ENCODE measurements around the gene MRPL20. TPM values are rescaled to one million over a fixed set of nuclear protein-coding genes. Genes with fewer than 3 reads are reported as not detected.

Gene MRPL20
- polyA plus RNA-seq, 1 donor (not counting 4 experiments of a cell fraction or from before 2014, with no cell fraction given) = 133 TPM

DNA sequence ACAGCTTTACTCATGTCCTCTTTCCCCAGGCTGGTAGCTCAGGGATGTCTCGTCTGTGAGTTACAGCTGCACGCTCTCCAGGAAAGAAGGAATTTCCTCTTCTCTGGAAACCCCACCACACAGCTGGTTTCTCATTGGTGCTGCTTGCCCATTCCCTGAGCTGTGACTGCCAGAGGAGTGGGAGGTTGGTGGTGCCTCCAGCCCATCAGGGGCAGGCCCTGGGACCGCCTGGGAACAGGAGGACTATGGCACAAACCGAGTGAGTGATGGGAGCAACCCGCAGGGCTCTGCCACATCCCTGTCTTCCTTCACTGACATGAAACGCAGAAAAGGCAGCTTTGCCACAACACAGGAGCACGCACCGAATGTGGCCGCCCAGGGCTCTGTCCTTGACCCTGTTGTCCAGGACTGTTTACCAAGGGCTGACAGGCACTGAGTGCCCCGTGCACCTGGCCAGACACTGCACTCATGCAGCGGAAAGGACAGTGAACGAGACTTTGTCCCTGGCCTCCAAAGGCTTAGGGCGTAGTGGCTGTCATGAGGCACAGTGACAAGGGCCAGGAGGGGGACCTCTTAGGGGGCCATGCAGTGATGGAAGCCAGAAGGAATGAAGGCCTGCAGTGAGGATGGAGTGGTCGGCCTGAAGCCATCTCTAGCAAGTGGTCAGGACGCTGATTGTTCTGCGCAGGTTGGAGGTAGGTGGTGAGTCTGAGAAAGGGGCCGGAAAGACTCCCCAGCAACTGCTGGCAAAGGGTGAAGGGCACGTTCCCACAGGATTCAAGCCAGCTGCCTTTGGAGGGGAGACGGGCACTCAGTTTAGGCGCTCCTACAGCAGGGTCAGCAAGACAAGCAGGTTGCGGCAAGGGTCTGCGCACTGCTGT lies 6.3 kb downstream of the MRPL20 start:
- Histone ChIP-seq H2AFZ (ENCODE audit: control insufficient read depth, low read length) (no peak overlapping the region), H3K9me1 (ENCODE audit: control insufficient read depth, extremely low read depth, insufficient read depth, low read length) (no peaks in the 10 kb centered on the region), H3K9ac (ENCODE audit: control insufficient read depth, extremely low read depth, insufficient read depth, low read length) (peak overlapping the region; percentile 90), H3K27me3 (ENCODE audit: control insufficient read depth, extremely low read depth, insufficient read depth, low read length) (no peaks in the 10 kb centered on the region), H3K27ac (ENCODE audit: control insufficient read depth, insufficient read depth, low read length) (no peak overlapping the region), H3K4me3 (ENCODE audit: control insufficient read depth in 2 of 3, extremely low read depth in 1 of 3, insufficient read depth in 2 of 3, low read depth in 1 of 3, low read length in 3 of 3) (peak overlapping the region; percentile 88 to 94 (median 92)), H4K20me1 (ENCODE audit: control insufficient read depth, extremely low read depth, insufficient read depth, low read length) (peaks cover 7% of the 10 kb centered on the region), H3K9me3 (ENCODE audit: control insufficient read depth, low read depth, low read length) (no peaks in the 10 kb centered on the region), H3K79me2 (ENCODE audit: control insufficient read depth, insufficient read depth, low read length) (peaks cover 66% of the 10 kb centered on the region), H3K4me2 (ENCODE audit: control insufficient read depth, extremely low read depth, insufficient read depth, low read depth, low read length) (peak overlapping the region; percentile 88), H3K4me1 (ENCODE audit: control insufficient read depth, extremely low read depth, insufficient read depth, low read length) (peaks cover 39% of the 10 kb centered on the region), H3K36me3 (ENCODE audit: control insufficient read depth in 2 of 2, extremely low read depth in 1 of 2, insufficient read depth in 2 of 2, low read length in 2 of 2) (peaks cover 35 to 43% of the 10 kb centered on the region in 2 experiments)
- dilution Hi-C loops (cut with MboI; ENCODE audit: extremely low pct_ligation_motif_present, low sequenced_read_pairs) = no loop called here
- FAIRE-seq (no peak), DNase-seq (ENCODE audit: low read depth, low spot score) (no peak)
- TF ChIP-seq, protein P1, sequence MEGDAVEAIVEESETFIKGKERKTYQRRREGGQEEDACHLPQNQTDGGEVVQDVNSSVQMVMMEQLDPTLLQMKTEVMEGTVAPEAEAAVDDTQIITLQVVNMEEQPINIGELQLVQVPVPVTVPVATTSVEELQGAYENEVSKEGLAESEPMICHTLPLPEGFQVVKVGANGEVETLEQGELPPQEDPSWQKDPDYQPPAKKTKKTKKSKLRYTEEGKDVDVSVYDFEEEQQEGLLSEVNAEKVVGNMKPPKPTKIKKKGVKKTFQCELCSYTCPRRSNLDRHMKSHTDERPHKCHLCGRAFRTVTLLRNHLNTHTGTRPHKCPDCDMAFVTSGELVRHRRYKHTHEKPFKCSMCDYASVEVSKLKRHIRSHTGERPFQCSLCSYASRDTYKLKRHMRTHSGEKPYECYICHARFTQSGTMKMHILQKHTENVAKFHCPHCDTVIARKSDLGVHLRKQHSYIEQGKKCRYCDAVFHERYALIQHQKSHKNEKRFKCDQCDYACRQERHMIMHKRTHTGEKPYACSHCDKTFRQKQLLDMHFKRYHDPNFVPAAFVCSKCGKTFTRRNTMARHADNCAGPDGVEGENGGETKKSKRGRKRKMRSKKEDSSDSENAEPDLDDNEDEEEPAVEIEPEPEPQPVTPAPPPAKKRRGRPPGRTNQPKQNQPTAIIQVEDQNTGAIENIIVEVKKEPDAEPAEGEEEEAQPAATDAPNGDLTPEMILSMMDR (optimal IDR thresholded peaks at IDR 0.05 in 1 of 3, IDR thresholded peaks at IDR 0.05 in 1 of 3, conservative IDR thresholded peaks at IDR 0.05 in 1 of 3; ENCODE audit: extremely low read depth in 1 of 3, insufficient read depth in 2 of 3, low read length in 3 of 3) = no peak
- TF ChIP-seq EZH2 (IDR thresholded peaks at IDR 0.05; ENCODE audit: low read length) = no peak

DNA sequence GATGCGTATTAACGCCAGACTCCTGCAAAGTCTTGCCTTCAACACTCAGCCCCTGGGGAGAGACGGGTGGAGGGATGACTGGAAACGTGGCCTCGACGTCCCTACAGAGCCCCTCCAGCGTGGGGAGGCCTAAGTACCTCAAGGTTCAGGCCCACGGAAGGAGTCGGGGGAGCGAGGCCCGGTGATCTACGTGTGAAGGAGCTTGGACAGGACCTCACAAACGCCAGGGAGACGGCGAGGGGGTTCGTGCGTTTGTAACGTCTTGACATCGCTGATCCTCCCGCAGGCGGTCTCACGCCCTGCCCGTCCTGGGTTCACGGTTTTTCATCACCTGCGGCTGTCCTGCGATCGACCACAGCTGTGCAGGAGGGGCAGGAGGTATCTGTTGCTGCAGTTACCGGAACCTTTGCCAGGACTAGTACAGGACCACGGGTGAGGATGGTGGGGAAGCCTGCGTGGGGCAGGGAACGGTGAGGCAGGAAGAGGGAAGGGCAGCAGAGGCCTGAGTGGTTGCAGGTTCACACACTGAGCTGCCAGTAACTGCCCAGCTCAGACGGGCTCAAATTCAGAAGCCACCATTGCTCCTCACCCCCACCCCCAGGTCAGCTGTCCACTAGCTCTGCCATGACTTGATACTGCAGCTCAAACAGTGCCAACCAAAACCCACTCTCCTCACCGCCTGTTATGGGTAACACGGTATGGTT lies 7.1 kb downstream of the MRPL20 start:
- Histone ChIP-seq H4K20me1 (ENCODE audit: control insufficient read depth, extremely low read depth, insufficient read depth, low read length) (peaks cover 7% of the 10 kb centered on the region), H3K27me3 (ENCODE audit: control insufficient read depth, extremely low read depth, insufficient read depth, low read length) (no peaks in the 10 kb centered on the region), H3K9me3 (ENCODE audit: control insufficient read depth, low read depth, low read length) (no peaks in the 10 kb centered on the region), H3K9me1 (ENCODE audit: control insufficient read depth, extremely low read depth, insufficient read depth, low read length) (no peaks in the 10 kb centered on the region), H3K79me2 (ENCODE audit: control insufficient read depth, insufficient read depth, low read length) (peaks cover 66% of the 10 kb centered on the region), H3K4me1 (ENCODE audit: control insufficient read depth, extremely low read depth, insufficient read depth, low read length) (peaks cover 37% of the 10 kb centered on the region), H3K4me3 (ENCODE audit: control insufficient read depth in 2 of 3, extremely low read depth in 1 of 3, insufficient read depth in 2 of 3, low read depth in 1 of 3, low read length in 3 of 3) (peak overlapping the region; percentile 88 to 94 (median 92)), H3K9ac (ENCODE audit: control insufficient read depth, extremely low read depth, insufficient read depth, low read length) (peak overlapping the region; percentile 90), H2AFZ (ENCODE audit: control insufficient read depth, low read length) (no peak overlapping the region), H3K4me2 (ENCODE audit: control insufficient read depth, extremely low read depth, insufficient read depth, low read depth, low read length) (peak overlapping the region; percentile 88), H3K36me3 (ENCODE audit: control insufficient read depth in 2 of 2, extremely low read depth in 1 of 2, insufficient read depth in 2 of 2, low read length in 2 of 2) (peaks cover 30 to 41% of the 10 kb centered on the region in 2 experiments), H3K27ac (ENCODE audit: control insufficient read depth, insufficient read depth, low read length) (peak overlapping the region; percentile 72)
- FAIRE-seq (no peak), DNase-seq (ENCODE audit: low read depth, low spot score) (no peak)
- dilution Hi-C loops (cut with MboI; ENCODE audit: extremely low pct_ligation_motif_present, low sequenced_read_pairs) = no loop called here
- TF ChIP-seq, protein P1 (optimal IDR thresholded peaks at IDR 0.05 in 1 of 3, IDR thresholded peaks at IDR 0.05 in 1 of 3, conservative IDR thresholded peaks at IDR 0.05 in 1 of 3; ENCODE audit: extremely low read depth in 1 of 3, insufficient read depth in 2 of 3, low read length in 3 of 3) = no peak
- no peak for TF ChIP-seq EZH2 (IDR thresholded peaks at IDR 0.05; ENCODE audit: low read length)

Measured in keratinocyte (primary cell).